WTC11 (cell line): ENCODE measurements around the gene CACNA2D3.

Experiments used
- GTF2I ChIP-seq: fragments of 250-450 bp; sonication (Bioruptor Pico); conservative IDR thresholded peaks from 2 replicates; pipeline ENCODE4 v1.4.0; 2021; ENCODE audit warnings: mild to moderate bottlenecking
- TF ChIP-seq, protein P1 (sequence below): fragments of 250-450 bp; sonication (Bioruptor Pico); IDR thresholded peaks from 2 replicates; pipeline ENCODE4 v1.9.0; 2021; ENCODE audit warnings: moderate library complexity, mild to moderate bottlenecking, inconsistent platforms, borderline replicate concordance
- TF ChIP-seq, protein P2 (sequence below): sonication (generic); formaldehyde crosslinking; IDR thresholded peaks from 2 replicates; pipeline ENCODE4 v1.8.1; 2022; ENCODE audit warnings: low read depth, mild to moderate bottlenecking, moderate library complexity, missing genetic modification reagents, borderline replicate concordance

DNA sequence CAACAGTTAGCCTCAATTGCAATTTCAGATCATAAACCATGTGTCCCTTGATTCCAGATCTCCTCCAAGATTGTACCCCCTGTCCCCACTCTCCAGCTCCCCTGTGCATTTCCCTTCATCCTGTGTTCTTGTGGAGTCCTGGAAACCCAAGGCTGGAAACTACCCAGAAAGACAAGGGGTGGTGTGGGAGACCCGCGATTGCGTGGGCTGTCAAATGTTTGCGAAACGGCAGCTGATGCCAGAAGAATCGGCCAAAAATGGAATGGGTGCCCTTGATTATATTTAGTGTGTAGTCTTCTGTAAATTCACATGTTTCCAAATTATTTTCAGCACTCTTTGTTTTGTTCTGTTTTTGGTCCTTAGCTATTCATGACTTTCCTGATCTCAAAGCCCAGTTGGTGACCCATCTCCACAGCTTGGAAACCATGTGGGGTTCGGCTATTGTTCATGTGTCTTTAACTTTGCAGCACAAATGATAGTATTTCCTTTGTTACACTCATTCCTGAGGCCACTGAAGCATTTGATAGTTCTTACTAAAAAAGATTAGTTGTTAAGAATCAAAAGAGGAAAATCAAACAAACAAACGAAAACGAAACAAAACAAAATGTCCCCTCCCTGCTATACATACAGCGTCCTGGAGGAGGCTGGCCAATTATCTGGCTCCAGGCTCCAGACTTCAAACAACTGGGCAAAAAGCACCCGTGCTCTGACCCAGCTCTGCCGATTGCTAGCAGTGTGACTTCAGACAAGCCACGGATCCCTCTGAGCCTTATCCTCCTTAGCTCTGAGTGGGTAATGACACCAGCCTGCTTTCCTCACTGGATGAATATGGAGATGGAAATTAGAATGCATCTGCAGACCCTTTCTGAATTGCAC lies 120.9 kb downstream of the CACNA2D3 start:
- TF ChIP-seq, protein P1, sequence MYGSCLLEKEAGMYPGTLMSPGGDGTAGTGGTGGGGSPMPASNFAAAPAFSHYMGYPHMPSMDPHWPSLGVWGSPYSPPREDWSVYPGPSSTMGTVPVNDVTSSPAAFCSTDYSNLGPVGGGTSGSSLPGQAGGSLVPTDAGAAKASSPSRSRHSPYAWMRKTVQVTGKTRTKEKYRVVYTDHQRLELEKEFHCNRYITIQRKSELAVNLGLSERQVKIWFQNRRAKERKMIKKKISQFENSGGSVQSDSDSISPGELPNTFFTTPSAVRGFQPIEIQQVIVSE (CRISPR knock-in tag), result no peak
- no peak for TF ChIP-seq GTF2I (CRISPR knock-in tag)
- TF ChIP-seq, protein P2, sequence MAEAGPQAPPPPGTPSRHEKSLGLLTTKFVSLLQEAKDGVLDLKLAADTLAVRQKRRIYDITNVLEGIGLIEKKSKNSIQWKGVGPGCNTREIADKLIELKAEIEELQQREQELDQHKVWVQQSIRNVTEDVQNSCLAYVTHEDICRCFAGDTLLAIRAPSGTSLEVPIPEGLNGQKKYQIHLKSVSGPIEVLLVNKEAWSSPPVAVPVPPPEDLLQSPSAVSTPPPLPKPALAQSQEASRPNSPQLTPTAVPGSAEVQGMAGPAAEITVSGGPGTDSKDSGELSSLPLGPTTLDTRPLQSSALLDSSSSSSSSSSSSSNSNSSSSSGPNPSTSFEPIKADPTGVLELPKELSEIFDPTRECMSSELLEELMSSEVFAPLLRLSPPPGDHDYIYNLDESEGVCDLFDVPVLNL (CRISPR knock-in tag), result no peak
